ENCODE measurements around the gene FUT7. TPM values are rescaled to one million over a fixed set of nuclear protein-coding genes. Genes with fewer than 3 reads are reported as not detected.
A peak's percentile ranks its signal among the peaks of the same experiment; 100 is the strongest.

FUT7 gene
- total RNA-seq, 6 donors from 2014 or later: 0.94 to 2.3 (median 2.0) TPM; not detected in 1

DNA sequence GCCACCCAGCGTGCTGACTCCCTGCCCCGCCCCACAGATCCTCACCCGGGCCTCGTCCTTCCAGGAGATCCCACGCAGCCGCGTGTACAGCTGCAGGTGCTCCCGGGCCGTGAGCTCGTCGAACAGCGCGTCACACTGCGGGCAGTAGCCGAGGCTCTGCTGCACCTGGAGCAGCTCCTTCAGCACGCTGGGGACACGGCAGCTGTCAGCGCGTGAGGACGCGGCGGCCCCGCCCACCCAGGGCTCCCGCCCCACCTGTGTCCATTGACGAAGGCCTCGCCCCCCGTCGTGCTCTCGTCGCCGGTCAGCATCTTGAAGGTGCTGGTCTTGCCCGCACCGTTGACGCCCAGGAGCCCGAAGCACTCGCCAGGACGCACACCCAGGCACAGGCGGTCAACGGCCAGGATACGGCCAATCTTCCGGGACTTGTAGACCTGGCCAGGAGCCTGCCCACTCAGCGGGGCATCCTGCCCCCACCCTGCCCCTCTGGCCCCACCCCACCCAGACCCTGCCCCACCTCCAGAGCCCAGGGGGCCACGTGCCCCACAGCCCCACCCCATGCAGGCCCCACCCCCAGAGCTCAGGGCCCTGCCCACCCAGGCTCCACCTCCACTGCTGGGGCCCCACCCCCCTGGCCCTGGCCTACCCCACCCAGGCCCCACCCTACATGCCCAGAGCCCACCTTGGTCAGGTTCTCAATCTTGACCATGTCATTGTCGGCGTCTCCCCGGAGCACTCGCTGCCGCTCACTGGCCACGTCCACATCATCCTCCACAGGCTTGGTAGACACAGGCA lies 21.8 kb downstream of the FUT7 start:
- H3K9me3 ChIP-seq: no peaks in the 10 kb centered on the region
- peak in 1 of 2 donors; percentile 83 for DNase-seq
- no peak overlapping the region for H3K4me3 ChIP-seq
- H3K27me3 ChIP-seq: no peaks in the 10 kb centered on the region
- WGBS, 2 donors: 97 to 98% methylated on average over 29 to 37 of the region's 49 CpGs
- ATAC-seq (ENCODE audit: low FRiP score in 2 of 2): no peak
- H3K36me3 ChIP-seq: peaks cover 0 to 55% (median 33%) of the 10 kb centered on the region in 4 donors
- peaks cover 0 to 10% (median 9%) of the 10 kb centered on the region in 4 donors for H3K4me1 ChIP-seq
- no peak overlapping the region for H3K27ac ChIP-seq
- TF ChIP-seq, protein P1, sequence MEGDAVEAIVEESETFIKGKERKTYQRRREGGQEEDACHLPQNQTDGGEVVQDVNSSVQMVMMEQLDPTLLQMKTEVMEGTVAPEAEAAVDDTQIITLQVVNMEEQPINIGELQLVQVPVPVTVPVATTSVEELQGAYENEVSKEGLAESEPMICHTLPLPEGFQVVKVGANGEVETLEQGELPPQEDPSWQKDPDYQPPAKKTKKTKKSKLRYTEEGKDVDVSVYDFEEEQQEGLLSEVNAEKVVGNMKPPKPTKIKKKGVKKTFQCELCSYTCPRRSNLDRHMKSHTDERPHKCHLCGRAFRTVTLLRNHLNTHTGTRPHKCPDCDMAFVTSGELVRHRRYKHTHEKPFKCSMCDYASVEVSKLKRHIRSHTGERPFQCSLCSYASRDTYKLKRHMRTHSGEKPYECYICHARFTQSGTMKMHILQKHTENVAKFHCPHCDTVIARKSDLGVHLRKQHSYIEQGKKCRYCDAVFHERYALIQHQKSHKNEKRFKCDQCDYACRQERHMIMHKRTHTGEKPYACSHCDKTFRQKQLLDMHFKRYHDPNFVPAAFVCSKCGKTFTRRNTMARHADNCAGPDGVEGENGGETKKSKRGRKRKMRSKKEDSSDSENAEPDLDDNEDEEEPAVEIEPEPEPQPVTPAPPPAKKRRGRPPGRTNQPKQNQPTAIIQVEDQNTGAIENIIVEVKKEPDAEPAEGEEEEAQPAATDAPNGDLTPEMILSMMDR (IDR thresholded peaks at IDR 0.05): no peak
- no peak for TF ChIP-seq POLR2AphosphoS5 (IDR thresholded peaks at IDR 0.05)
- TF ChIP-seq POLR2A (IDR thresholded peaks at IDR 0.05): no peak
- TF ChIP-seq EP300 (IDR thresholded peaks at IDR 0.05): no peak

DNA sequence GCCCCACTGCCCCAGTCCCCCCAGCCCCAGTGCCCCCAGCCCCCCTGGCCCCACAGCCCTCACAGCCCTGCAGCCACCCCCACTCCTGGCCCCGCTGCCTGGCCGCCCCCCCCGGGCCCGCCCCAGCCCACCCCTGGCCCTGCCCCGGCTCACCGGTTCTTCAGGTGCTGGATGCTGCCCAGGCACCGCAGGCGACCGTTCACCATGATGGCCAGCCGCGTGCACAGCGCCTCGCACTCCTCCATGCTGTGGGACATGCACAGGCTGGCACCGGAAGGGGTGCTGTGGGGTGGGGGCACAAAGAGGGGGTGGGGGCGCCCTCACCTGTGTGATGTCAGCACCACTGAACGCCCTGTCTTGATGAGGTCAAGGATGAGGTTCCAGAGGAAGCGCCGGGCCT lies 22.7 kb downstream of the FUT7 start:
- no peak for TF ChIP-seq EP300 (IDR thresholded peaks at IDR 0.05)
- no peak for TF ChIP-seq POLR2A (IDR thresholded peaks at IDR 0.05)
- no peak for TF ChIP-seq POLR2AphosphoS5 (IDR thresholded peaks at IDR 0.05)
- TF ChIP-seq, protein P1 (IDR thresholded peaks at IDR 0.05): no peak
- Histone ChIP-seq H3K4me1 (peaks cover 0 to 10% (median 9%) of the 10 kb centered on the region in 4 donors), H3K9me3 (no peaks in the 10 kb centered on the region), H3K36me3 (peaks cover 0 to 46% (median 25%) of the 10 kb centered on the region in 4 donors), H3K27ac (no peak overlapping the region), H3K27me3 (no peaks in the 10 kb centered on the region), H3K4me3 (no peak overlapping the region)
- no peak for ATAC-seq (ENCODE audit: low FRiP score in 2 of 2)
- DNase-seq: peak in 1 of 2 donors; percentile 62
- WGBS, 2 donors: 90% methylated on average over 3 of the region's 18 CpGs; no CpG with 5 or more reads in 1 of the 2 donors

DNA sequence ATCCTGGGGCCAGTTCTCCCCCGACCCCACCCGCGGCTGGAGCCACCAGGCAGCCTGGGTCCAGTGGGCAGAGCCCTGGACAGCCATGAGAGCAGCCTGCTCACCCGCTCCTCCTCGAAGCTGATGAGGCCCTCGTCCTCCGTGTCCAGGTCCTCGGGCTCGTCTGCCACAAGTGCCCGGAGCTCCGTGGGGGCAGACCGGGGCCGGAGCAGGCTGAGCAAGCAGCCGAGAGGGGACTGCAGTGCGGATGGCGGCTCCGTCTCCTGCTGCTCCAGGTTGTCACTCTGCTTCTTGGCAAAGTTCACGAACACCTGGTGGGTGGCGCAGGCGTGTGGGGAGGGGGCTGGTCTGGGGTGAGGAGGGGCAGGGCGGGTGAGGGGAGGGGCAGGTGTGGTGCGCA lies 23.6 kb downstream of the FUT7 start:
- H3K9me3 ChIP-seq: no peaks in the 10 kb centered on the region
- H3K4me1 ChIP-seq: peaks cover 0 to 10% (median 9%) of the 10 kb centered on the region in 4 donors
- H3K4me3 ChIP-seq: no peak overlapping the region
- peak in 1 of 2 donors; percentile 4 for ATAC-seq (ENCODE audit: low FRiP score in 2 of 2)
- WGBS, 2 donors: 84 to 90% methylated on average over 14 to 21 of the region's 22 CpGs
- H3K27ac ChIP-seq: no peak overlapping the region
- peak in 1 of 2 donors; percentile 75 for DNase-seq
- TF ChIP-seq, protein P1 (IDR thresholded peaks at IDR 0.05): no peak
- TF ChIP-seq POLR2AphosphoS5 (IDR thresholded peaks at IDR 0.05) (no peak), EP300 (IDR thresholded peaks at IDR 0.05) (no peak), POLR2A (IDR thresholded peaks at IDR 0.05) (no peak)
- peaks cover 0 to 39% (median 22%) of the 10 kb centered on the region in 4 donors for H3K36me3 ChIP-seq
- H3K27me3 ChIP-seq: no peaks in the 10 kb centered on the region

DNA sequence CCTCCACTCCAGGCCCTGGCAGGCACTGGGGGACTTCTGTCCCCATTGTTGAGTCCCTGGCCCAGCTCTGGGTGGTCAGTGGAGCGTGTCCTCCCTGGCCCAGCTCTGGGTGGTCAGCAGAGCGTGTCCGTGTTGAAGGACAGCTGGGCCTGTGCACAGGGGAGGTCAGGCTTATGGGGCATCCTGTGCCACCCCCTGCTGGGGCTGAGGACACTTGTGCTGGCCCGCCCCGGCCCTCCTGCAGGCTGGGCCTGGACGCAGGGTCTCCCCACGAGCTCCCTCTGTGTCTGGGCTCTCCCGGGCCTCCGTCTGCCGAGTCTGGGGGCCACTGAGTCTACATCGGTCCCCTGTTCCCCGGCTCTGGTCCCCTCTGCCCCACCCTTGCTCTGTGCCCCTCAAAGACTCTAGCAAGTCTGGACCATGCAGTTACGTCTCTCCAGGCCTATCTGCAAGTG lies 24.0 kb downstream of the FUT7 start:
- Histone ChIP-seq H3K4me3 (no peak overlapping the region), H3K4me1 (peaks cover 0 to 10% (median 9%) of the 10 kb centered on the region in 4 donors), H3K36me3 (peaks cover 0 to 34% (median 21%) of the 10 kb centered on the region in 4 donors), H3K27me3 (no peaks in the 10 kb centered on the region), H3K27ac (no peak overlapping the region), H3K9me3 (no peaks in the 10 kb centered on the region)
- ATAC-seq (ENCODE audit: low FRiP score in 2 of 2) (no peak), DNase-seq (peak in 1 of 2 donors; percentile 72)
- WGBS, 2 donors: 80 to 92% methylated on average over 1 to 13 of the region's 13 CpGs
- TF ChIP-seq, protein P1 (IDR thresholded peaks at IDR 0.05): no peak
- TF ChIP-seq POLR2A (IDR thresholded peaks at IDR 0.05) (no peak), EP300 (IDR thresholded peaks at IDR 0.05) (no peak), POLR2AphosphoS5 (IDR thresholded peaks at IDR 0.05) (no peak)
